HepG2 (cell line): Measurements from ENCODE around the gene VPS50. TPM values are rescaled to one million over a fixed set of nuclear protein-coding genes. Genes with fewer than 3 reads are reported as not detected.

Source experiments
- ATAC-seq: fragments of 200-7000 bp; cut with Tn5 transposase; 3 replicates; pipeline ENCODE4 v1.9.1; 2020; ENCODE audit warnings: mild to moderate bottlenecking, moderate library complexity
- BruUV-seq: library from RNA; stranded (reverse); fragments of 400-500 nt; replicated peaks from 2 replicates; lab custom pipeline; 2021; lab: Mats Ljungman, UMichigan
- CTCF ChIA-PET: fragments of 300-600 bp; formaldehyde crosslinking; extraction: SDS; loops from one replicate; lab custom pipeline; 2021; ENCODE audit warnings: low total read pairs, inconsistent platforms, low intra/inter-chr PET ratio; lab: Yijun Ruan, JAX
- POLR2A ChIA-PET: fragments of 350-600 bp; sonication (Branson Sonifier 250); formaldehyde crosslinking; loops from one replicate; lab custom pipeline; 2020; ENCODE audit warnings: antibody characterized with exemption, inconsistent platforms; lab: Yijun Ruan, JAX
- DNase-seq: peaks from one replicate; pipeline ENCODE4 v3.0.0-alpha.2; 2015; ENCODE audit warnings: low spot score
- FAIRE-seq: peaks from 3 replicates; lab custom pipeline; 2011; peaks lifted over from hg19 to GRCh38; lab: Jason Lieb, UNC
- H2AFZ ChIP-seq: one replicate; pipeline ENCODE4 v1.6.1; 2011; ENCODE audit warnings: low read length, inconsistent platforms
- H3K27ac ChIP-seq: fragments of 300-600 bp; 3 replicates; pipeline ENCODE4 v1.8.0; 2011; ENCODE audit warnings: mixed run types, mild to moderate bottlenecking, mixed read lengths, low read length, inconsistent platforms; ENCODE audit not compliant: insufficient read depth; ENCODE audit errors: extremely low read length
- H3K27me3 ChIP-seq, 2 experiments: fragments of 200-600 bp in 1 of 2; 2 replicates in 1 of 2; 3 replicates in 1 of 2; pipeline versions ENCODE4 v1.6.0 to v1.8.0; 2011; ENCODE audit warnings: low read length in 2 of 2, mild to moderate bottlenecking in 2 of 2, moderate library complexity in 2 of 2, inconsistent platforms in 1 of 2; ENCODE audit not compliant: insufficient read depth in 2 of 2, control insufficient read depth in 1 of 2
- H3K36me3 ChIP-seq, 2 experiments: fragments of 200-600 bp in 1 of 2; replicated peaks in 1 of 2; 2 replicates in 1 of 2; 3 replicates in 1 of 2; pipeline versions ENCODE4 v1.5.1 to v1.8.0; 2011; ENCODE audit warnings: low read length in 2 of 2, inconsistent platforms in 1 of 2; ENCODE audit not compliant: insufficient read depth in 2 of 2, control insufficient read depth in 1 of 2
- H3K4me1 ChIP-seq: 2 replicates; pipeline ENCODE4 v1.5.1; 2012; ENCODE audit warnings: low read length, inconsistent platforms; ENCODE audit not compliant: insufficient read depth
- H3K4me2 ChIP-seq: 2 replicates; pipeline ENCODE4 v1.6.0; 2011; ENCODE audit warnings: low read depth, low read length, inconsistent platforms
- H3K4me3 ChIP-seq, 3 experiments: fragments of 200-600 bp in 1 of 3; sonication (generic), shearing (Covaris generic) in 1 of 3; replicated peaks in 1 of 3; 2 replicates each; pipeline ENCODE4 v1.5.1; 2011 to 2016; ENCODE audit warnings: low read length in 3 of 3, inconsistent platforms in 2 of 3, low read depth in 2 of 3, mild to moderate bottlenecking in 2 of 3, control low read depth in 1 of 3, mixed read lengths in 1 of 3; ENCODE audit not compliant: insufficient read depth in 1 of 3
- H3K79me2 ChIP-seq: one replicate; pipeline ENCODE4 v1.6.1; 2011; ENCODE audit warnings: low read length, inconsistent platforms; ENCODE audit not compliant: insufficient read depth
- H3K9ac ChIP-seq: 2 replicates; pipeline ENCODE4 v1.6.0; 2011; ENCODE audit warnings: mild to moderate bottlenecking, low read depth, low read length, inconsistent platforms; ENCODE audit not compliant: insufficient read depth
- H3K9me3 ChIP-seq: 2 replicates; pipeline ENCODE4 v1.5.1; 2012; ENCODE audit warnings: mild to moderate bottlenecking, low read length
- H4K20me1 ChIP-seq: 2 replicates; pipeline ENCODE4 v1.6.0; 2011; ENCODE audit warnings: inconsistent platforms, mild to moderate bottlenecking, low read length, moderate library complexity; ENCODE audit not compliant: insufficient read depth
- ELF1 ChIP-seq: sonication (generic); formaldehyde crosslinking; IDR thresholded peaks from 2 replicates; pipeline ENCODE4 v1.4.0; 2020; ENCODE audit warnings: missing genetic modification reagents
- FOXA1 ChIP-seq, 2 experiments: fragments of 450-650 bp in 1 of 2; sonication (generic) in 1 of 2; formaldehyde crosslinking in 1 of 2; IDR thresholded peaks; 2 replicates each; pipeline versions ENCODE4 v1.4.0 to v1.6.1; 2016 to 2020; ENCODE audit warnings: missing genetic modification reagents in 1 of 2
- KAT7 ChIP-seq: IDR thresholded peaks from 2 replicates; pipeline ENCODE4 v1.6.1; 2018; ENCODE audit warnings: borderline replicate concordance, missing compliant biosample characterization
- KLF12 ChIP-seq: sonication (generic); formaldehyde crosslinking; IDR thresholded peaks from 2 replicates; pipeline ENCODE4 v1.4.0; 2020; ENCODE audit warnings: missing genetic modification reagents, borderline replicate concordance
- NFE2 ChIP-seq: sonication (generic); formaldehyde crosslinking; IDR thresholded peaks from 2 replicates; pipeline ENCODE4 v1.4.0; 2020; ENCODE audit warnings: missing genetic modification reagents
- PAX8 ChIP-seq: sonication (generic); formaldehyde crosslinking; IDR thresholded peaks from 2 replicates; pipeline ENCODE4 v1.8.0; 2022; ENCODE audit warnings: mild to moderate bottlenecking, missing genetic modification reagents, borderline replicate concordance
- SALL1 ChIP-seq: sonication (generic); formaldehyde crosslinking; IDR thresholded peaks from 2 replicates; pipeline ENCODE4 v1.8.0; 2022; ENCODE audit warnings: mild to moderate bottlenecking, missing genetic modification reagents
- SMAD9 ChIP-seq: sonication (generic); formaldehyde crosslinking; IDR thresholded peaks from 2 replicates; pipeline ENCODE4 v1.5.1; 2020; ENCODE audit warnings: mild to moderate bottlenecking, missing genetic modification reagents
- ZBTB7A ChIP-seq: sonication (generic); formaldehyde crosslinking; IDR thresholded peaks from 2 replicates; pipeline ENCODE4 v1.8.0; 2022; ENCODE audit warnings: mild to moderate bottlenecking, missing genetic modification reagents
- ZFP36L1 ChIP-seq: sonication (generic); formaldehyde crosslinking; IDR thresholded peaks from 2 replicates; pipeline ENCODE4 v1.8.0; 2022; ENCODE audit warnings: mild to moderate bottlenecking, missing genetic modification reagents, moderate library complexity
- ZNF232 ChIP-seq: sonication (generic); formaldehyde crosslinking; IDR thresholded peaks from 2 replicates; pipeline ENCODE4 v1.4.0; 2020; ENCODE audit warnings: missing genetic modification reagents, borderline replicate concordance
- ZNF772 ChIP-seq: sonication (generic); formaldehyde crosslinking; IDR thresholded peaks from 2 replicates; pipeline ENCODE4 v1.5.0; 2020; ENCODE audit warnings: mild to moderate bottlenecking, missing genetic modification reagents
- WGBS: methylation state at CpG from one replicate; pipeline ENCODE4 v1.1.6; 2017; ENCODE audit warnings: low lambda C conversion rate; 5-methylcytosine and 5-hydroxymethylcytosine counted together
- in situ Hi-C: cut with HindIII; loops from 2 replicates; pipeline ENCODE4 v1.10.0; 2017; ENCODE audit warnings: low pct_unique_long_range_greater_than_20kb; ENCODE audit not compliant: extremely low pct_ligation_motif_present
- intact Hi-C: fragments of 100-400 bp; cut with micrococcal nuclease; formaldehyde crosslinking; loops from one replicate; pipeline ENCODE4 v1.10.0; 2022; ENCODE audit not compliant: unreplicated experiment
- polyA plus RNA-seq, 8 experiments: library from polyadenylated mRNA; depleted of rRNA in 3 of 8; stranded (reverse) in 7 of 8; unstranded in 1 of 8; fragments of >200 nt; fragmentation: Illumina TruSeq in 4 of 8; extraction: Trizol in 4 of 8; gene quantifications; 2 replicates each; pipeline versions ENCODE4 v1.2.1 to v1.2.3, GENCODE V29; 2011 to 2016; ENCODE audit warnings: low read depth in 4 of 8, missing spikeins in 1 of 8, mixed read lengths in 1 of 8; ENCODE audit not compliant: insufficient read depth in 1 of 8
- total RNA-seq, 5 experiments: library from RNA; depleted of rRNA; stranded (reverse); fragments of >200 nt; fragmentation: Illumina TruSeq; extraction: Trizol; gene quantifications; 2 replicates each; pipeline ENCODE4 v1.2.3, GENCODE V29; 2016; ENCODE audit warnings: low read depth in 1 of 5
- TF ChIP-seq, protein P1 (sequence below): sonication (generic); formaldehyde crosslinking; IDR thresholded peaks from 2 replicates; pipeline ENCODE4 v1.4.0; 2020; ENCODE audit warnings: missing genetic modification reagents
- TF ChIP-seq, protein P2 (sequence below): sonication (generic); formaldehyde crosslinking; IDR thresholded peaks from 2 replicates; pipeline ENCODE4 v1.8.0; 2023; ENCODE audit warnings: mild to moderate bottlenecking, missing genetic modification reagents
- TF ChIP-seq, protein P3 (sequence below): sonication (generic); formaldehyde crosslinking; IDR thresholded peaks from 2 replicates; pipeline ENCODE4 v1.5.0; 2020; ENCODE audit warnings: missing genetic modification reagents

VPS50 gene
- total and polyA plus RNA-seq, 2 of the 13 experiments (the other 11 are each of a cell fraction or from before 2014, with no cell fraction given): 10.3 to 20.4 TPM

DNA sequence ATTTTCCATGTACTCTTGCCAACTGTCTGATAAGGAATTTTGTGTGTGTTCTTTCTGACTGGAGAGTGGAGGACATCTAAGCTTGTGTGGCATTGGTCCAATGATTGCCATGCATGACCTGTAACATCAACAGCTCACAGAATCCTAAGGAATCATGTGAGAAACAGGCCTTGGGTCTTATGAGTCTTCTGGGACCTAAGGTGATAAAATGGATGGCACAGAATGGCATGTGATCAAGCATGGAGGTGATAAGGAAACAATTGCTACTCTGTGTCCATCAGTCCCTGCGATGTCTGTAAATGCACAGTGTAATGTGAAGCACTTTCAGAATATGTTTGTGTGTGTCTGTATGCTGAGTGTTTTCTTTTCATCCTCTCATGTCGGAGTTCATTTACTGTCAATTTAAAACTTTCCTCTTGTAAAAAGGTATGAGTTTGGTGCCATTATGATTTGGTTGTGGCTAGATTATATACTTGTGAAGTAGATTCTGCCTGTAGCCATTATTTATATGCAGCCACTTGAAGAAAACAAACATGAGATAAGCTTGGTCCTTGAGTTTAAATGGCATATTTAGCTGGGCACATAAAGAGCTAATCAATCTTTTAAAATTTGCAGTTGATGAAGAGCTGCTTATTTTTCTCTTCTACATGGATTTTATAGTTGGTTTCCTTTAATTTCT is 127.5 kb downstream of the VPS50 start (continued):
- TF ChIP-seq ZNF772 (CRISPR knock-in tag) (no peak), KLF12 (CRISPR knock-in tag) (no peak), FOXA1 (IDR thresholded peaks at IDR 0.05) (no peak), FOXA1 (CRISPR knock-in tag; IDR thresholded peaks at IDR 0.05) (no peak), ZNF232 (no peak), NFE2 (no peak)
- TF ChIP-seq, all 625 proteins: peak for 0

DNA sequence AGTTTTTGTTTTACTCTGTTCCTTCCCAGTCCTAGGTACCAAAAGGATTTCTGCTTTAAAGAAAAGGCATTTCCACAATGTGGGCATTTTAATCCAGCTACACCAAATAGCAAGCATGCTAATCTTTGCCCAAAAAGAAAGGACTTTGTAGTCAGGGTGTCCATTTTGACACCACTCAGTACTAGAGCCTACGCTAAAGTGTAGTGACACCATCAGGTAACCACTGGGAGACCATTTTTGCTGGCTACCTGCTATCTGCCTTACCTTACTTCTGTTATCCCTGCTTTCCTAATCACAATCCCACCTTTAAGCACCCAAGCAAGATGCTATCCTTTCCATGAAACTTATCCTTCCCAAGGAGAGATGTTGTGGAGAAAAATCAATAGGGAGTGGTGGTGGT is 129.7 kb downstream of the VPS50 start:
- no peak for FAIRE-seq
- DNase-seq: no peak
- no TSS peak for BruUV-seq
- H3K4me1 ChIP-seq: peaks cover 6% of the 10 kb centered on the region
- no peak for TF ChIP-seq ELF1 (CRISPR knock-in tag)
- in situ Hi-C loops: no loop called here
- H4K20me1 ChIP-seq: no peaks in the 10 kb centered on the region
- intact Hi-C loops: no loop called here
- H3K27ac ChIP-seq: no peak overlapping the region
- no peak for ATAC-seq
- no peak overlapping the region for H3K9ac ChIP-seq
- 100% methylated on average over 1 of the region's 1 CpG for WGBS
- H3K9me3 ChIP-seq: no peaks in the 10 kb centered on the region
- no peak overlapping the region for H3K4me3 ChIP-seq
- no peak overlapping the region for H2AFZ ChIP-seq
- no peak overlapping the region for H3K4me2 ChIP-seq
- H3K27me3 ChIP-seq: no peaks in the 10 kb centered on the region
- no peaks in the 10 kb centered on the region for H3K36me3 ChIP-seq
- ChIA-PET CTCF (no interaction called here), POLR2A (no interaction called here)
- H3K79me2 ChIP-seq: no peaks in the 10 kb centered on the region

DNA sequence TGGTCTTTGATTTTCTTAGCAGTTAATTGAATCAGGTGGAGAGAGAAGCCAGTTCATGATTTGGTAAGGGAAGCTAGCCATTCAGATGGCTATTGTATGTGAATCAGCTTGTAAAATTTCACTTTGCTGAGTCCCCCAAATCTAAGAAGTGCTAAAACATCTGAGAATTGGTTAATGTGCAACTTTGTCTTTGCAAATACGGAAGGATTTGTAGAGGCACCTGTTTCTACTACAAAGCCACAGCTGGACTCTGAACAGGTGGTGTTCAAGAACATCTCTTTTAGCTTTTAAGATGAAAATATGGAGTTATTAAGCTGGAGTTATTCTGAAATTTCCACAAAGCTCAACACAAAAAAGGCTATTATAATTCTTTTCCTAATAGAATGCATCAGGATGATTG is 132.6 kb downstream of the VPS50 start:
- no peak overlapping the region for H3K27ac ChIP-seq
- H3K4me1 ChIP-seq: peaks cover 6% of the 10 kb centered on the region
- H3K4me2 ChIP-seq: no peak overlapping the region
- no TSS peak for BruUV-seq
- POLR2A ChIA-PET: no interaction called here
- no peaks in the 10 kb centered on the region for H3K36me3 ChIP-seq
- no peak overlapping the region for H3K9ac ChIP-seq
- FAIRE-seq: no peak
- H3K9me3 ChIP-seq: no peaks in the 10 kb centered on the region
- WGBS: 0% methylated on average over 1 of the region's 1 CpG
- no peaks in the 10 kb centered on the region for H3K79me2 ChIP-seq
- CTCF ChIA-PET: no interaction called here
- no peak overlapping the region for H3K4me3 ChIP-seq
- in situ Hi-C loops (no loop called here), intact Hi-C loops (no loop called here)
- no peak for ATAC-seq
- H2AFZ ChIP-seq: no peak overlapping the region
- H4K20me1 ChIP-seq: no peaks in the 10 kb centered on the region
- no peak for DNase-seq
- H3K27me3 ChIP-seq: no peaks in the 10 kb centered on the region
- TF ChIP-seq, protein P1, sequence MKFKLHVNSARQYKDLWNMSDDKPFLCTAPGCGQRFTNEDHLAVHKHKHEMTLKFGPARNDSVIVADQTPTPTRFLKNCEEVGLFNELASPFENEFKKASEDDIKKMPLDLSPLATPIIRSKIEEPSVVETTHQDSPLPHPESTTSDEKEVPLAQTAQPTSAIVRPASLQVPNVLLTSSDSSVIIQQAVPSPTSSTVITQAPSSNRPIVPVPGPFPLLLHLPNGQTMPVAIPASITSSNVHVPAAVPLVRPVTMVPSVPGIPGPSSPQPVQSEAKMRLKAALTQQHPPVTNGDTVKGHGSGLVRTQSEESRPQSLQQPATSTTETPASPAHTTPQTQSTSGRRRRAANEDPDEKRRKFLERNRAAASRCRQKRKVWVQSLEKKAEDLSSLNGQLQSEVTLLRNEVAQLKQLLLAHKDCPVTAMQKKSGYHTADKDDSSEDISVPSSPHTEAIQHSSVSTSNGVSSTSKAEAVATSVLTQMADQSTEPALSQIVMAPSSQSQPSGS (CRISPR knock-in tag): no peak
- TF ChIP-seq KAT7 (no peak), SMAD9 (CRISPR knock-in tag) (no peak), ZFP36L1 (CRISPR knock-in tag) (no peak), PAX8 (CRISPR knock-in tag) (no peak), SALL1 (CRISPR knock-in tag) (no peak), ZBTB7A (CRISPR knock-in tag) (no peak)
- TF ChIP-seq, protein P2, sequence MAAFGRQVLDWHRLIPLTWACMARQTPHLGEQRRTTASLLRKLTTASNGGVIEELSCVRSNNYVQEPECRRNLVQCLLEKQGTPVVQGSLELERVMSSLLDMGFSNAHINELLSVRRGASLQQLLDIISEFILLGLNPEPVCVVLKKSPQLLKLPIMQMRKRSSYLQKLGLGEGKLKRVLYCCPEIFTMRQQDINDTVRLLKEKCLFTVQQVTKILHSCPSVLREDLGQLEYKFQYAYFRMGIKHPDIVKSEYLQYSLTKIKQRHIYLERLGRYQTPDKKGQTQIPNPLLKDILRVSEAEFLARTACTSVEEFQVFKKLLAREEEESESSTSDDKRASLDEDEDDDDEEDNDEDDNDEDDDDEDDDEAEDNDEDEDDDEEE: no peak
- TF ChIP-seq, protein P3, sequence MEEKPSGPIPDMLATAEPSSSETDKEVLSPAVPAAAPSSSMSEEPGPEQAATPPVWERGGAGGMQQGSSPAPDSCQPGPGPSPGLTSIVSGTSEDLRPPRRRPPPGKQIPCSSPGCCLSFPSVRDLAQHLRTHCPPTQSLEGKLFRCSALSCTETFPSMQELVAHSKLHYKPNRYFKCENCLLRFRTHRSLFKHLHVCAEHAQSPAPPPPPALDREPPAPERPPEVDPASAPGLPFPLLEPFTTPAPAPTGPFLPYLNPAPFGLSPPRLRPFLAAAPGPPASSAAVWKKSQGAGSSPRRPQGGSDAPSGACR (CRISPR knock-in tag): no peak
